Hypothalamus (tissue), 51 donors: ENCODE results near the gene SUPT20HL1.
"Not testable (repeated sequence)": the region's sequence is repeated elsewhere in the genome, so short reads cannot be mapped to it uniquely, and the experiment has no call there.

Experiments used
- DNase-seq, 51 donors: peaks; one replicate each; lab custom pipeline; 2025; lab: John Stamatoyannopoulos, UW

The SUPT20HL1 gene

DNA sequence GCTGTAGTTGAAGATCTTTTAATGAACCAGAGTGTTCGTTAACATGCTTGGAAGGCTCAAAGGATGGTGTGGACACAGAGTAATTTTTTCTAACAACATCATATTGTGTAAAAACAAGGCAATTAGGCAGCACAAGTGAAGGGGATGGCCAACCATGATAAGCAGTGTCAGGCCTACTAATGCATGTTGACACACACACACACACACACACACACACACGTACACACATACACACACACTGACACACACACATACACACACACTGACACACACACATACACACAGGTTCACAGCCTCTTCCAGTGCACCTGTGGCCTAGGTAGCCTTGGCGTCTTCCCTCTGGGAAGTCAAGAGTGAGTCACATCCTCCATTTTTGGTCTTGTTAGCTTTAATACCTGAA is at the start of gene SUPT20HL1:
Gene SUPT20HL1, plus strand, starts transcription at position 368 of the 400 bp plus-strand sequence. CDS start 2,122 bp downstream, outside the sequence.
- DNase-seq = no peak

DNA sequence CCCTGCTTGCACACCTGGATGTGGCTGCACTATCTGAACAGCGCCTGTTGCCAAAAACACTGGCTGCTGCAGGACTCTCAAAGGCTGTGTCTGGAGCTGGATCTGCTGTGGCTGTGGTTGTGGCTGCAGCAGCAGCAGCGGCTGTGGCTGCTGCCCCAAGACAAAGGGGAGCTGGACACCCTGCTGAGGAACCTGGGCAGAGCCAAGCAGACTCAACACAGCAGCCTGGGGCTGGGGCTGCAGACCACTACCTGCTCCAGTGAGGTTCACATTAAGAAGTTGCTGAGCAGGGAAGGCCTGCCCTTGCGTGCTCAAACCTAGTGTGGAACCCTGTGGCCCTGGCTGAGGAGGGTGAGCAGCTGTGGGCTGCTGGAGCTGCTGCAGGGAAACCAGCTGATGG is 49.5 kb upstream of the SUPT20HL1 start:
- DNase-seq = not testable (repeated sequence)

DNA sequence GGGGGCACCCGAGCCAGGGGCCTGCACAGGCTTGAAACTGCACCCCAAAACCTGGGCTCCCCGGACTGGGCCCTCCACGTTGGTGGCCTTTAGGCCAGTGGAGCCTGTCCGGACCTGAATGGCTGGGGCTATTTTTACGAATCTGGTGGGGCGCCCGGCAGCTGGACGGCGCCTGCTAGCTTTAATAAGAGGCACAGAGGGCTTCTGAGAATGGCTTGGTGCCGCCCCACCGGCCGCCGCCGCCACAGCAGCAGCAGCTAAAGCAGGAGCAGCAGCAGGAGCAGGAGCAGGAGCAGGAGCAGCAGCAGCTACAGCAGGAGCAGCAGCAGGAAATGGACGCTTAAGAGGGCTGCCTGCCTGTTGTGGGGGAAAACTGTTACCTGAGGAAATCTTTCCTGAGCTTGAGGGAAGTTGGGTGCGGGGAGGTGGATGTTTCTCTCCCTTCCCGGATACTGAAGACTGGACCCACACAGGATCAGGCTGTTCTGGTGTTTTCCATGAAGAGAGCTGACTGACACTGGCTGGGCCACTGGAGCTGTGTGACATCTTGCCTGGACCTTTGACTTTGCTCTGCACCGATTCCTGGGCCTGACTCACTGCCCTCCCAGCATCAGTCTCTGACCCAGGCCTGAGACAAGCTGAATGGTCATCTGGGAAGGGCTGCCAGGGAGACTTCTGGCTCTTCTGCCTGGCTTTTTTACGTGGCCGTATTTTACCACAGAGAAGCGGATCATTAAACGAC is 48.8 kb upstream of the SUPT20HL1 start:
- not testable (repeated sequence) for DNase-seq

DNA sequence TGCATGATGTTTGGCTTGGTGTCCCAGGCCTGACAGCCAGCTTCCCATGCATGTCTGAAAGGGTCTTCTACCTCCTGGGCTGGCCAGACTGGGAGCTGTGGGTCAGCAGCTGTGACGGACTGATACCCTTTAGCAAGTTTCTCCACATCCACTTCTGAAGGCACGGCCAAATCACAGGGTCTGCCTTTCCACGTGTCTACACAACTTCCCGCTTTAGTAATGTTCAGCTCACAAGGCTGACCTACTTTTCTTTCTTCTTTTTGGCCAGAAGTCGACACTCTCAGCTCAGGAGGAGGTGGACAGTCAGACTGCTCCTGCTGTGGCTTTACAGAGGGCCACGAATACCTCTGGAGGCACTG is 48.2 kb upstream of the SUPT20HL1 start:
- not testable (repeated sequence) for DNase-seq

DNA sequence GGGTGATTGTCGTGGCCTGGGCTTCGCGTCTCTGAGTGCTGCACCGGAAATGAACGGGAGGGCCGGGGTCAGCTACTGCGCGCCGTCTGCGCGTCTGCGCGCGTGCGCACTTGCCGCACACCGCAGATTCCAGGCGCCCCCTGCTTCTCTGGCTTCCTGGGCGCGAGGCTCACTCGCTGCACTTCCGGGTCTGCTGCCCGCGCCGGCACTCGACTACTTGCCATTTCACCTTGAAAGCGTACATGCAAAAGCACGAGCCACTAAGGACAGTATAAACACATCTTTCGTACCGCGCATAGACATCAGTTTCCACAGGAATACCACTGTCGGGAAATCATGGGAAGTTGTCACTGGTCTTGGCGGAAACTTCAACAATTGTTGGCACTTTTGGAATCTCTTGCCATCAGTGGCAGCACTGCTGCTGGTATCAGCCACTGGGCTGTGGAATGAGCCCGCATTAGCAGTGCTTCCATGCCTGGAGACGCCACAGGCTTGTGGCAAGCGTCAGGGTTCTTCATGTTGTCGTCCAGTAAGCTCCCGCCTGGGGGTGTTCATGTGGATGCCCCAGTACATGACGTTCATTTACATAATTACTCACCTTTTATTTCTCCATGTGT is 46.3 kb upstream of the SUPT20HL1 start, which contains the start of gene SUPT20HL2:
Gene SUPT20HL2, minus strand, starts transcription at position 51 of the 617 bp plus-strand sequence. CDS start 754 bp downstream, outside the sequence.
- no peak for DNase-seq

DNA sequence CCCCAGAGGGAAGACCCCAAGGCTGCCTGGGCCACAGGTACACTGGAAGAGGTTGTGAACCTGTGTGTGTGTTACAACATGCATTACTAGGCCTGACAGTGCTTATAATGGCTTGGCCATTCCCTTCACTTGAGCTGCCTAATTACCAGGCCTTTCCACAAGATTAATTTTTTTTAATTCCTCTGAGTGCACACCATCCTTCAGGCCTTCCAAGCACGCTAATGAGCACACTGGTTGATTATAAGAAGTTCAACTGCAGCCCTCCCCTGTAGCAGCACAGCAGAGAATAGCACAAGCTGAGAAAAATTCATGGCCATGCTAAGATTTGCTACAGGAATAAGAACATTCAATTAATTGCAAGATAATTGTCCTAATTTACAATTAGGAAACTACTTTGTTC is 44.3 kb upstream of the SUPT20HL1 start:
- DNase-seq = no peak

DNA sequence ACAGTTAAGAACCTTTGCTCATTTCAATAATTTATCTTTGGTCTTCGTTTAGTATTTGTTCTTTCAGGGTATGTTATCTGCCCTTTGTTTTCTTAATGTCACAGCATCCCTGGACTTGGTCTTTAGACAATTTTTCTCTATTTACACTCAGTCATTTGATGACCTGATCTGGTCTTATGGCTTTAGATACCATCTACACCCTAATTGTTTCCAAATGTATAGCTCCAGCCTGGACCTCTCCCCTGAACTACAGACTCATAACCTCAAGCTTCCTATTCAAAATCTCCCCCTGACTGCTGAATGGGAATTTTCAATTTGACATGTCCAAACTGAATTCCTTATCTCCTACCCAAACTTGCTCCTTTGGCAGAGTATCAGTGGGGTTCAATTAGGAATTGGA is 42.9 kb upstream of the SUPT20HL1 start:
- no peak for DNase-seq

DNA sequence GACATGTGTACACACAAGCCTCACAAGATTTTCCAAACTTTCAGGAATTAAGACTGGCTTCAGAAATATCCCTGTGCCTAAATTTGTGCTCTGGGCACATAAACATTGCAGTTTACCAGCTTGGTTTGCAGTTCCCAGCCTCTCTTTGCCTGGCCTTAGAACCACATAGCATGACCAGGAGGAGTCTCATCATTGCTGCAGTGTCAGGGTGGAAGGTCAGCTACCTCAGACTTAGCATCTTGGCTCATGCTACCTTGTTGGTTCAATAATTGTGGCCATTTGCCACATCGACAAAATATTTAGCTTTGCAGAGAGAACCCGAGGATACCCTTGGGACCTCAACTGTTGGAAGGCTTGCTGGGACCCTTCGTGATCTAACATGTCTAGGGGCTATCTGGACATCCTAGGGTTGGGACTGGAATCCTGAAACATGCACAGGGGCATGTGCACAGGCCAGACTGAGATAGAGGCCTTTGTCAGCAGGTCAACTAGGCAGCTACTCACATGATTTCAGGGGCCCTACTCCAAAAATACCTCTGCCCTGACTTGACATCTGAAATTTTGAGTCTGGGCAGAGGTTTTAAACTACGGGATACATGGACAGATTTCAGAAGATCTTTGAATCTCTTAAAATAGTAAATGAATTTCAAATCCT is 38.6 kb upstream of the SUPT20HL1 start:
- DNase-seq = no peak

DNA sequence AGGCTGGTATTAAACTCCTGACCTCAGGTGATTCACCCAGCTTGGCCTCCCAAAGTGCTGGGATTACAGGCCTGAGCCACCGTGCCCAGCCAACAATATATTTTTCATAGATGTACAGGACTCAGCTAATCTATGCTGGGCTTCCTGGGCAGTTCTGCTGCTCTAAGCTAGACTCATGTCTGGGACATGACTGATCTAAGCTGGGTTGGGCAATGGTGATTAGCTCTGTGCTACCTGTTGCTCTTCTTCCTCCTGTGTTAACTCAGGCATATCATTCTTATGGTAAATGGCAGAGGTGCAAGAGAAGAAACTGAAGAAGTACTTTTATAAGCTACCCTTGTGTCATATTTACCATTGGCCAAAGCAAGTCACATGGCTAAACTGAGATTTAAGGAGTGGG is 35.2 kb upstream of the SUPT20HL1 start:
- no peak for DNase-seq

DNA sequence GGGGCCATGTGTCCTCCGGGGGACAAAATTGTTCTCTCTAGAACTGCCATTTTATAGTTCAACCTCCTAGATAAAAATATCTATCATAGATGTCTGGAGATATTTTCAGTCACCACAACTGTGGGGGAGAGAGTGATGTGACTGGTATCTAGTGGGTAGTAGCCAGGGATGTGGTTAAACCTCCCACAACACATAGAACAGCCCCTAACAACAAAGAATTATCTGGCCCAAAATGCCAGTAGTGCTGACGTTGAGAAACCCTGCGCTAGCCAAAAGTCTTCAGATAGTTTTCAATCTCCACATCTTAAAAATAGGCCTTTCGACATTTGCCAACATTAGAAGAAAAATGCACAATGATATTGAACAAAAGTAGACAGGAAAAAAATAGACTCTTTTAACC is 27.6 kb upstream of the SUPT20HL1 start:
- no peak for DNase-seq

DNA sequence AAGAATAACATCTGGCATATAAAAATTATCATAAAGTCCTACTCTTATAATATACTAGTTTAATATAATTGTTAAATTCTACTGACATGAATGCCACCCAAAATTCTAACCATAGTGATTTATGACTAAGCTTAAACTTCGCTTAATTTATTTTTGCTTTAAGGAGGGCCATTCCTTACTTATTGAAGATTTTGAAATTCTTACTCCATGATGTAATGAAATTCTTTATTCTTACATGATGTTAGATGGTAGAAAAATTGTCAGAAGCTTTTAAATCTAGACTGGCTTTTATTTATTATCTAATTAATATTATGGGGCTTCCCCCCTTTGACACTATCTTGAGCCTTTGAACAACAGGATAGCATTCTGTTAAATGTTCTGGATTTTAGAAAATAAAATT is 27.1 kb upstream of the SUPT20HL1 start:
- no peak for DNase-seq

DNA sequence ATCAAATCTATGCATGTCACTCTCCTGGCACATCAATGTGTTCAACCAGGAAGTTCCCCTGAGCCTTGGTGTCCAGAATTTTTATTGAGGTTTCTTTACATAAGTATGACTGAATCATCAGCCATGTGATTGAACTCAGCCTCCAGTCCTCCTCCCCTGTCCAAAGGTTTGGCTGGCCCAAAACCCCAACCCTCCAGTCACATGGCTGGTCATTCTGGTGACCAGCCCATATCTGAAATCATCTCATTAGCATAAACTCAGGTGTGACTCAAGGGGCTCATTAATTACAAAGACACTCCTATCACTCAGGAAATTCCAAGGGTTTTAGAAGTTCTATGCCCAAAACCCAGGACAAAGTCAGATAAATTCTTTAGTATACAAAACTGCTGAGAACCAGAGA is 26.0 kb upstream of the SUPT20HL1 start:
- DNase-seq = no peak

DNA sequence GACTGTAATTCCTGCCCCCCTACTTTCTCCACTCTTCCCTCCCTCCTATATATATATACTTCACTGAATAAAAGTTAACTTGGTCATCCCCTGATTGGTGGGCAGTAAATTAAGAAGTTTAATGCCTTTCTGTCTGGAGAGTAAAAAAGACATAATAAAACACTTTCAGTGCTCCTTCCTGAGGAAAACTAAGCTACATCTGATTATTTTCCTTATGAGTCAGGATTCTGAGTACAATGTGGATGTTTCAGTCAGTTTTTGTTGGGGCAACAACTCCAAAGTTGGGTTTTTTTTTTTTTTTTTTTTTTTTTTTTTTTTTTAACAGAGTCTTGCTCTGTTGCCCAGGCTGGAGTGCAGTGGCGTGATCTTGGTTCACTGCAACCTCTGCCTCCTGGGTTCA is 24.6 kb upstream of the SUPT20HL1 start:
- no peak for DNase-seq

DNA sequence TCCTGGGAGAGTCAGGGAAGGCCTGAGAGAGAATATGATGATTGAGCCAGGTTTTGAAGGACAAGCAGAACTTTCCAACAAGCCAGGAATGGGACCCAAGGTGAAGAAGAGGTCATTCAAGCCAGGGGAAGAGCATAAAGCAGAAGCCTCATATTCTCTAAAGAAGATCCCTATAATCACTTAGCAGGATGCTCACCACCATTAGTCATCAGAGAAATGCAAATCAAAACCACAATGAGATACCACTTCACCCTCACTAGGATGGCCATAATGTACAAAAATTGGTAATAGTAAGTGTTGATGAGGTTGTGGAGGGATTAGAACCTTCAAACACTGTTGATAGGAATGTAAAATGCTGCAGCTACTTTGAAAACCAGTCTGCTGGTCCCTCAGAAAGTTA is 20.5 kb upstream of the SUPT20HL1 start:
- DNase-seq = no peak

DNA sequence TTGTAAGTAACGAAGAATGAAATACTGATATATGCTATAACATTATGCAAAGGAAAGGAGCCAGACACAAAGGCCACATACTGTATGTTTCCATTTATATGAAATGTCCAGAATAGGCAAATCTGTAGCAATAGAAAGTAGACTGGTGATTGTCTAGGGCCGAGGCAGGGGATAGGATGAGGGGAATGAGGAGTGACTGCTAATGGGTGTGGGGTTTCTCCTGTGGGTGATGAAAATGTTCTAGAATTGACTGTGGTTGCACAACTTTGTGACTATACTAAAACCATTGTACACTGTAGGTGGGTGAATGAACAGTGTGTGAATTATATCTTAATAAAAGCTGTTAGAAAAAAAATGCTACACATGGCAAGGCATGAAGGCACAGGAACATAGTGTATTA is 19.9 kb upstream of the SUPT20HL1 start:
- no peak for DNase-seq

DNA sequence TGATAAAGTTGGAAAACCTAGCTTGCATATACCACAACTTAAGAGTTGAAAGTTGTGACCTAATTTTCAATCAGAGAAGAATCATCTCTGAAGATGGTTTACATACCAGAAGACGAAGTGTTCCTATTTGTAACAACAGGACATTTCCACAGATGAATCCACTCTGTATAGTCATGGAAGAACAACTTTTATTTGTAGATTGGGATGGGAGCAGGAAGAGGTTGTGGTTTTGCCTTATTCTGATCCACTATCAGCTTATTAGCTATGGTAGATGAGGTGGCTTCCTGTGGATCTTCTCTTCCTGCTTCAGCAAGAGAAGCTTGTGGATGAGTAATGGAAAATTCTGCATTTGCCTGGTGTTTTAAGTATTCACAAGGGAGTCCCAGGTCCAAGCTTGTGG is 18.6 kb upstream of the SUPT20HL1 start:
- DNase-seq = no peak

DNA sequence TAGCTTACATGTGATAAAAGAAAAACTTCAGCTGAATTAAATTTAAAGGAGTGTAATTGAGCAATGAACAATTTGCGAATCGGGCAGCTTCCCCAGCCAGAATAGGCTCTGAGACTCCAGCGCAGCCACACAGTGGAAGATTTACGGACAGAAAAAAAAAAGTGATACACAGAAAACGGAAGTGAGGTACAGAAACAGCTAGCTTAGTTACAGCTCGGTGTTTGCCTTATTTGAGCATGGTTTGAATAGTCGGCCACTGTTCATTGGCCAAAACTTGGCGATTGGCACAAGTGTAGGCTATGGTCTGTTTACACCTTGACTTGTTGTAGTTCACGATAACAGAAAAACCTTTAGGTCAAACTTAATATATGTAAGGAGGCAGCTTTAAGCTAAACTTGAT is 16.7 kb upstream of the SUPT20HL1 start:
- DNase-seq = no peak

DNA sequence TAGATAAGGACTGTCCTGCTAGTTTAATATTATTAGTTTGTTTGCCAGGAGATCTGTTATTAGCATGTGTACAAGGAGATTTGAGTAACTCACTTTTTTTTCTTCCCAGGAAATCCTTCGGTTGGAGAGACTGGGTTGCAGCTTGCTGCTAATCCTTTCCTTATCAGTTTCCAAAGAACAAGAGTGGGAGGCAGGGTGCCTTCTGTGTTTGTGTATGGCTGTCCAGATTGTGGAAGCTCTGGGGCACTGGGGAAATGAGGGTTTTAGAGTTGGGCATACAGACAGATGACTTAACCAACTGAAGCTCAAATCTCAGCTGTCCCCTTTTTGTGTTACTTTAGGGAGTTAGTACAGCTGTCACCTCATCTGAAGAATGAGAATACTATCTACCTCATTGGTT is 12.6 kb upstream of the SUPT20HL1 start:
- no peak for DNase-seq

DNA sequence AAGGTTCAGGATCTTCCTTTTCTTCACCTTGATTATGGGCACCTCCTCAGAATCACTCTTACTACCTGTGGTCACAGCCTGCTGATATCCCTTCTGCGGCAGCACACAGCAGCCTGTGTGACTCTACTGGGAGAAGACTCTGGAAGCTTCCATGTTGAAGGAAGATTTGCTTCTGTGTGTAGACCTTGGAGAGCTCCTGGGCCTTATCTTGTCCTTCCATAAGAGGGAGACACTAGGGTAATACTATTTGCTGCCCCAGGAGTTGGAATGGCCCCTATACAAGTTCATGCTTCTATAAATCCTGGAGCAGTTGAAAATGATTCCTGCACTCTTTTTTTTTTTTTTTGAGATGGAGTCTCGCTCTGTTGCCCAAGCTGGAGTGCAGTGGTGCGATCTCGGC is 10.2 kb upstream of the SUPT20HL1 start:
- DNase-seq = no peak

DNA sequence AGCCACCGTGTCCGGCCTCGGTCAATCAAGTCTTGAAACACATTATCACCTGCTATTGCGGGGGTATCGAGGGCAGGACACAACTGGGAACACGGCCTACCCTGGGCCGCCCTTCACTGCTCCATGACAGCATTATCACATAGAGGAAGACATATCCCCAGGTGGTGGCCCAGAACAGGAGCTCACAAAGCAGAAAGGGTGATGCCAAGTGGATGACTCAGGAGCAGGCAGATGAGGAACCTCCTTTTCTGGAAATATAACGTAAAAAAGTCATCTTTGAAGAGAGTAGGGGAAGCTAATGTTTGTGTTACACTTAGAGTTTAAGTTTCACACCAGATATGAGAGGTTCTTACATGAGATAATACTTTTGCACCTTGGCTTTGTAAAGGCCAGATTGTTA is 5.3 kb upstream of the SUPT20HL1 start:
- DNase-seq = no peak

DNA sequence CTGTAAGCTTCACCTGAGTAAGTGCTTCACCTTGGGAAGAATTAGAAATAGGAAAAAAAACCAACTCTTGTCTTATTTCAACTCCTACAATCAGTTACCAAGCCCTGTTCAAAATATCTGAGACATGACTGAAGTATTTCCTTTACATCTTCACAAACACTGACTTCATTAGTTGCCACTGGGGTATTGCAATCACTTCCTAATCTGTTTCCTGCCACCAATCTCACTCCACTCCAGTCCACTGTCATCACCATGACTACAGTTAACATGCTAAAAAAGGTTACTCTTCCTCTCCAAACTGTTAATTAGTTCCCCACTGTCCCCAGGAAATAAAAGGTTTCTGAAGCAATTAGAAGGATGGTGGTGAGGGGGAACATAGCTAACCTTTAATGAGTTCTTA is 3.3 kb upstream of the SUPT20HL1 start:
- no peak for DNase-seq
